ENCODE results near the gene PAX5.
A peak's percentile ranks its signal among the peaks of the same experiment; 100 is the strongest.

PAX5 gene

GRCh38 chr9:36855448-36856315 is 178.4 kb downstream of the PAX5 start:
- DNase-seq (ENCODE audit: low read depth) = no peak

GRCh38 chr9:36854751-36855150 is 179.3 kb downstream of the PAX5 start:
- DNase-seq (ENCODE audit: low read depth) = no peak

GRCh38 chr9:36854034-36854433 is 180.0 kb downstream of the PAX5 start:
- DNase-seq (ENCODE audit: low read depth) = no peak

GRCh38 chr9:36853233-36853632 is 180.8 kb downstream of the PAX5 start:
- DNase-seq (ENCODE audit: low read depth) = no peak

- DNase-seq (ENCODE audit: low read depth) = no peak
Measured at GRCh38 chr9:36849943-36850342, 184.1 kb downstream of the PAX5 start.

GRCh38 chr9:36848946-36849345 is 185.1 kb downstream of the PAX5 start:
- no peak for DNase-seq (ENCODE audit: low read depth)

- DNase-seq (ENCODE audit: low read depth) = no peak
Measured at GRCh38 chr9:36847781-36848673, 186.0 kb downstream of the PAX5 start.

GRCh38 chr9:36846621-36847020 is 187.4 kb downstream of the PAX5 start:
- no peak for DNase-seq (ENCODE audit: low read depth)

GRCh38 chr9:36845844-36846243 is 188.2 kb downstream of the PAX5 start:
- no peak for DNase-seq (ENCODE audit: low read depth)

GRCh38 chr9:36844961-36845360 is 189.1 kb downstream of the PAX5 start:
- DNase-seq (ENCODE audit: low read depth) = no peak

- DNase-seq (ENCODE audit: low read depth) = no peak
Measured at GRCh38 chr9:36843964-36844363, 190.1 kb downstream of the PAX5 start.

- DNase-seq (ENCODE audit: low read depth) = no peak
Measured at GRCh38 chr9:36842560-36843530, 191.2 kb downstream of the PAX5 start.

GRCh38 chr9:36840898-36841536 is 193.1 kb downstream of the PAX5 start:
- DNase-seq (ENCODE audit: low read depth) = peak; percentile 7

GRCh38 chr9:36839131-36839885 is 194.8 kb downstream of the PAX5 start:
- no peak for DNase-seq (ENCODE audit: low read depth)

- DNase-seq (ENCODE audit: low read depth) = no peak
Measured at GRCh38 chr9:36837431-36838405, 196.3 kb downstream of the PAX5 start.

GRCh38 chr9:36836486-36836885 is 197.6 kb downstream of the PAX5 start:
- DNase-seq (ENCODE audit: low read depth) = no peak

- DNase-seq (ENCODE audit: low read depth) = no peak
Measured at GRCh38 chr9:36835271-36835996, 198.6 kb downstream of the PAX5 start.

- DNase-seq (ENCODE audit: low read depth) = no peak
Measured at GRCh38 chr9:36834736-36835135, 199.3 kb downstream of the PAX5 start.

- DNase-seq (ENCODE audit: low read depth) = no peak
Measured at GRCh38 chr9:36833954-36834353, 200.1 kb downstream of the PAX5 start.

Measured in GM04503 (cell line).